ENCODE data around the gene RAB1B. TPM values are rescaled to one million over a fixed set of nuclear protein-coding genes. Genes with fewer than 3 reads are reported as not detected.
A peak's percentile ranks its signal among the peaks of the same experiment; 100 is the strongest.
"Not testable (repeated sequence)": the region's sequence is repeated elsewhere in the genome, so short reads cannot be mapped to it uniquely, and the experiment has no call there.

Gene RAB1B
- total RNA-seq, 1 donor from 2014 or later: 125 TPM

DNA sequence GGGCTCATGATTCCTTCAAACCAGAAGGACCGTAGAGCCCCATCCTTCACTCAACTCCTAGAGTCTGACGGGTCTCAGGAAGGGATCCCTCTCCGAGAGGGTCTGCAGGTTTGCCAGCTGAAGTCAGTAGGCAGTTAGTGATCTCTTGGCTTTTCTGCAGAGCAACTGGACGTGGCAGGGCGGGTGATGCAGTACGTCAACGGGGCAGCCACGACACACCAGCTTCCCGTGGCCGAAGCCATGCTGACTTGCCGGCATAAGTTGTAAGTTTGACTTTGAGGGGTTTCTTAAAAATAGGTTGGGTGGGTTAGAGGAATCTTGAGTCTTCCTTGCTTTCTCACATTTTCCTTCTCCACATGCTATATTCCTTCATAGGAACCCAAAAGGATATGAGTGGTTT, 33.3 kb upstream of the RAB1B start:
- peak; percentile 49 for DNase-seq (ENCODE audit: missing footprints)
- intact Hi-C loops (cut with DNase I): no loop called here
- ATAC-seq: no peak

- ATAC-seq: no peak
- DNase-seq (ENCODE audit: missing footprints): peak; percentile 9
- intact Hi-C loops (cut with DNase I): no loop called here
Measured at GRCh38 chr11:66237867-66238266, 30.6 kb upstream of the RAB1B start.

GRCh38 chr11:66238786-66239413, 29.5 kb upstream of the RAB1B start:
- DNase-seq (ENCODE audit: missing footprints): peak; percentile 3
- no peak for ATAC-seq
- intact Hi-C loops (cut with DNase I): no loop called here

DNA sequence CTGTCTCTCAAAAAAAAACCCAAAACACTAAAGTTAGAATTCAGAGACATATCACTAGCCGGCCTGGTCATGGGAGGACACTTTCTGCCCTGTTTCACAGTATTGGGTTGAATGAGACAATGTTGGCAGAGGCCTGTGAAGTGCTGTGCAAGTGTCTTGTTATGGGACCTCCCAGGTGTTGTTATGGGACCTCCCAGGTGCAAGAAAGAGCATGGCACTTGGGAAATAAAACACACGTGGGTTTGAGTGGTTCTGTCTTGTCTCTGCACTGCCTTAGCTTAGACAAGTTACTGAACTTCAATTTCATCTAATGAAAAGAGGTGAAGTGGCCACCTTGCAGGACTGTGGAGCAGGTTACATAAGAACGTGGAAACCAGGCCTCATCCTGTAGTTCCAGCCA, 28.9 kb upstream of the RAB1B start:
- ATAC-seq (no peak), DNase-seq (ENCODE audit: missing footprints) (no peak)
- intact Hi-C loops (cut with DNase I): no loop called here

DNA sequence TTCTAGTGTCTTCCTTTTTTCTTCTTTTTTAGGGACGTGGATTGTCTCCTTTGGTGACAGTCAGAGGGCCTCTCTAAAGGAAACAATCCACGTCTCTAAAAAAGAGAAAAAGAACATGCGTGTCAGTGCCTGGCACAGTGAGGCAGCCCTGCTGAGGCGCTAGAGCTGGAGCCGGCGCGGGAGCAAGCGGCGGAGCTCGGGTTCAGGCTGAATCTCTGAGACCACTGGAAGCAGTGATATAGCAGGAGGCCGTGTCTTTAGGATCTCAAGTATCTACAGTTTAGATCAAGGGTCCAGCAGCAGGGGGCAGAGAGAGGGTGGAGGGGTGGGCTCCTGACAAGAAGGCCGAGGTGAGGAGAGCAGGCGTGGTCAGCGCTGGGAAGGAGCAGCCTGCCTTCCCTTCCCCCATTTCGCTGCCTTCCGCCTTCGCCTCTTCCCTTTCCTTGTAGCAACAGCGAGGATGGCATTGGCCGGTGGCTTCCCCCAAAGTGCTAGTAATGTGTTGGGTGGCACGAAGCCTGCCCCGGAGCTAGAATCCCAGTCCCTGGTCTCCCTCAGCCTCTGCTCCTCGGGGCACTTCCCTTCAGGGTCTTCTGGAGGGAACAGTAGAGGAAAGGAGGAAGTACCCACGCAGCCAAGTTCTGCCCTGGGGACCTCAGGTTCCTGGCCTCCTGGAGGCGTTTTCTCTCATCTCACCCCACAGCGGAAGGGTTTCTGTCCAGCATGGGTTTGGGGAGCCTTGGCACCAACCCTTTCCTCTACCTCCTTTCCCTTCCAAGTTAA, 28.2 kb upstream of the RAB1B start:
- ATAC-seq: no peak
- intact Hi-C loops (cut with DNase I): no loop called here
- peak; percentile 30 for DNase-seq (ENCODE audit: missing footprints)

- intact Hi-C loops (cut with DNase I): no loop called here
- no peak for ATAC-seq
Measured at GRCh38 chr11:66240781-66241136, 27.7 kb upstream of the RAB1B start.

DNA sequence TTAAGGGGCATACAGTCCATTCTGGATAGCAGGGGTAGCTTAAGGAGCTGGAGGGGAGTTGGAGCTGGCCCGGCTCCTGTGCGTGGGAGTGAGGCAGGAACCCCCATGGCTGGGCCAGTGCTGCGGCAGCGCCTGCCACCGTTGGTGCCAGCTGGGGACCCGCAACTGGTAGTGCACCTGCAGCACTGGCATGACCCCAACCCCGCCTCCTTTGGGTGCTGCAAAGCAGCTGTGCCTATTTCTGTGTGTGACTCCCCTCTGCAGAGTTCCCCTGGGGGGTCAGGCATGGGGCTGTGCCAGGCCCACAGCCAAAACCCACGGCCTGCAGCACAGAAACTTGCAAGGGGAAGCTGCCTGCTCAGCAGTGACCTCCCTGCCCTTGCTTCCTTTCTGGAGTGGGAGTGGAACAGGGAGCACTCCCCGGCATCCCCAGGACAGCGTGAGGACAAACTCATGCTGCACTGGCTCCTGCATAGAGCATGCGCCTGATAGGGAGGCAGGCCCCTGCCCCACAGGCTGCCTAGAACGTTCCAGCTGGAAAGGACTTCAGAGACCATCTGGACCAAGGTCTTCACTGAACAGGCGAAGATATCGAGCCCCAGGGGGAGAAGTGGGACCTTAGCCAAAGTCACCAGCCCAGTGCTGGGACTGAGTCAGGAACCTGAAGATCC, 26.2 kb upstream of the RAB1B start:
- intact Hi-C loops (cut with DNase I): no loop called here
- peak; percentile 62 for DNase-seq (ENCODE audit: missing footprints)

More at GRCh38 chr11:66240781-66241136, 27.7 kb upstream of the RAB1B start:
- DNase-seq (ENCODE audit: missing footprints): peak; percentile 39

DNA sequence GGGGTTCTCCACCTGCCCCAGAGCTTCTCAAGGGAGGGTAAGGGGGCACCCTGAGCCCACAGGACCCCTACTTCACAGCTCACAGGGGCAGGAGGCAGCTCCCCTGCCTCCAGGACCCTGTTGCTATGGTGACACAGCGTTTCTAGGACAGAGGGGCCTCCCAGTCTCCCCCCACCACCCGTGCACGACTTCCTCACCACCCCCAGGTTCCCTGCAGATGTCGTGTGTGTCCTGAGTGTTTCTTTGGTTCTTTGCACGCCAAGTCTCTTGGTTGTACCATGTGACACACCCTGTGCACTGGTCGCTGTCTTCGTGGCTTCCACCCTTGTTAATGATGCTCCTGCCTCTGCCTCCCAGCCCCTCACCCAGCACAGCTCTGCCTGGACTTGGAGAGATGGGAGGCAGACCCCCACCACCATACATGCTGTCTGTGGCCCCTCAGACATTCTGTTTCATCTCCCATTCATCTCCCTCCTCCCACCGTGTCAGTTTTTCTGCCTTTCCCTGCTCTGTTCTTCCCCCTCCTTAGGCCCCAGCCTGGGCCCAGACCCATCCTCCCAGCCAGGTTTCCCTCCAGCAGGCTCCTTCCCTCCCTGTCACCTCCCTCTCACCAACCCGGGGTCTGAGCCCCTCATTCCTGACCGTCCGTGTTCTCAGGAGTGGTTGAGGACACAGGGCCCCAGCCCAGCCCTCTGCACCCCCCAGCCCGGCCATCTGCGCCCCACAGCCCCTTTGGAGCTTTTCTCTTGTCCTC, 24.5 kb upstream of the RAB1B start:
- ATAC-seq (no peak), DNase-seq (ENCODE audit: missing footprints) (no peak)
- intact Hi-C loops (cut with DNase I): no loop called here

More for the DNA sequence above, 26.2 kb upstream of the RAB1B start:
- ATAC-seq: peak; percentile 68

DNA sequence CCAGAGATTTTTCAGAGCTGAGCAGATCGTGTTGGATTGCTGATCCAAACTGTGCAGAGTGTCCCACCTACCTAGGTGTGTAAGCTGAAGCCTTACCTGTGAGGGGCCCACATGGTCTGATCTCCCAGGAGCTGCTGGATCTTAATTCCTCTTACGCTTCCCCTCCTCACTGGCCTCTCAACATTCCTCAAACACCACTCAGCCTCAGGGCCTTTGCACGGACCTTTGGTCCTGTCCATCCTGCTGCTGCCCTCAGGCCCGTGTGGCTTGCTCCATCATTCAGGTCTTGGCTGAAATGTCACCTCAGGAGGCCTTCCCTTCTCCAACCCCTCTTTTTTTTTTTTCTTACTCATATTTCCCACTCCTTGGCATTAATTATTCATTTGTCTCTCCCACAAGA, 21.1 kb upstream of the RAB1B start:
- ATAC-seq (no peak), DNase-seq (ENCODE audit: missing footprints) (no peak)
- intact Hi-C loops (cut with DNase I): no loop called here

GRCh38 chr11:66247801-66248200, 20.6 kb upstream of the RAB1B start:
- ATAC-seq (no peak), DNase-seq (ENCODE audit: missing footprints) (no peak)
- intact Hi-C loops (cut with DNase I): no loop called here

DNA sequence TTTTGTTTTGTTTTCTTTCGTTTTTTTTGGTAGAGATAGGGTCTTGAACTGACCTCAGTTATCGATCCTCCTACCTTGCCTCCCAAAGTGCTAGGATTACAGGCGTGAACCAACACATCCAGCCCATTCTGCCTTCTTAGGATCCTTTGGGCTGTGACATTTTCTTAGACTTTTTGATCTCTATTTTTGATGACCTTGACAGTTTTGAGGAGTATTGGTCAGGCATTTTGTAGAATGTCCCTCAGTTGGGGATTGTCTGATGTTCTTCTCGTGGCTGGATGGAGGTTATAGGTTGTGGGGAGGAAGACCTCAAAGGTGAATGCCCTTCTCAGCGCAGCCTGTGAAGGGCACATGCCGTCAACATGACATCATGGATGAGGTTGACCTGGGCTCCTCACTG, 19.5 kb upstream of the RAB1B start:
- DNase-seq (ENCODE audit: missing footprints) (no peak), ATAC-seq (no peak)

GRCh38 chr11:66251809-66252208, 16.6 kb upstream of the RAB1B start:
- DNase-seq (ENCODE audit: missing footprints) (no peak), ATAC-seq (no peak)
- intact Hi-C loops (cut with DNase I): no loop called here

More for the DNA sequence above, 19.5 kb upstream of the RAB1B start:
- intact Hi-C loops (cut with DNase I): no loop called here

DNA sequence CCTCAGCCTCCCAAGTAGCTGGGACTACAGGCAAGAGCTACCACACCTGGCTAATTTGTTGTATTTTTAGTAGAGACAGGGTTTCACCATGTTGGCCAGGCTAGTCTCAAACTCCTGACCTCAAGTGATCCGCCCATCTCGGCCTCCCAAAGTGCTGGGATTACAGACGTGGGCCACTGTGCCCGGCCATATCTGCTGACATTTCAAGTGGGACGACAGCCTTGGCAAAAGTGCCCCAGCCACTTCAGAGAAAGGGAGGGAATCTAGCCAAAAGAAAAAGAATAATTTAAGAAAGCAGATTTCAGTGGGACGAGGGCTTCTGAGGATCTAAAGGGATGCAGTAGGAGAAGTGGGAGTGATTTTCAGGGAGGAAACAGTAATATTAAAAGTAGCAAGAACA, 15.4 kb upstream of the RAB1B start:
- ATAC-seq; intact Hi-C loops (cut with DNase I); DNase-seq (ENCODE audit: missing footprints): not testable (repeated sequence)

GRCh38 chr11:66258473-66258893, 10.0 kb upstream of the RAB1B start:
- DNase-seq (ENCODE audit: missing footprints) (no peak), ATAC-seq (peak; percentile 1)
- intact Hi-C loops (cut with DNase I): loop anchor here (1.0 kb wide), 1 partner anchor 36 kb away; no protein-coding TSS in a partner anchor

GRCh38 chr11:66259225-66259624, 9.2 kb upstream of the RAB1B start:
- intact Hi-C loops (cut with DNase I): no loop called here
- ATAC-seq (no peak), DNase-seq (ENCODE audit: missing footprints) (no peak)

DNA sequence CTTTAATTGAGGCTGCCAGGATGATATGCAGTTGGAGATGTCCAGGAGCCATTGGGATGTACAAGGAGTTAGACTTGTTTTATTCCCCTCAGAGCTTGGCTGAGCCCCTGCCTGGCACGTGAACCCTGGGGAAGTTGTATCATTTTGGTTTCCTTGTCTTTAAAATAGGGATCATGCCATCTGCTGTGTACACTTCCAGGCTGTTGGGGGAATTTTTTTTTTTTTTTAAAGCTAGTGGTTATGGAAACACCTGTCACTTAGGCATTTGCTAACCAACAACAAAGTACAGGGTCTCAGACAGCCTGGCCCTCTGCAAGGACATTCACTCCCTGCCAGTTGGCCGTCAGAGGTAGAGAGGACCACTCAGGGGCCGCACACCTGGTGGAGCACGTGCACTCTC, 8.5 kb upstream of the RAB1B start:
- DNase-seq (ENCODE audit: missing footprints) (no peak), ATAC-seq (no peak)
- intact Hi-C loops (cut with DNase I): no loop called here

DNA sequence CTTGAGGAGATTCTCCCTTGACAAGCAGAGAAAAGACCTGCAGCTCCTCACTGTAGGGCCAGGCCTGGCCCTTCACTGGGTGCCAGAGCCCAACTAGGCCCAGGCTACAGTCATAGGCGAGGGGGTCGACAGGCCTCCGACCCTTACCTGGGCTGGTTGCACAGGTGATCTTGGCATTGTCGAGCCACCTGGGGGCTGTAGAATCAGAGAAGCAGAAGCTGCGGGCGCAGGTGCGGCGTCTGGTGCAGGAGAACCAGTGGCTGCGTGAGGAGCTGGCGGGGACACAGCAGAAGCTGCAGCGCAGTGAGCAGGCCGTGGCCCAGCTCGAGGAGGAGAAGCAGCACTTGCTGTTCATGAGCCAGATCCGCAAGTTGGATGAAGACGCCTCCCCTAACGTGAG, 6.9 kb upstream of the RAB1B start:
- no peak for DNase-seq (ENCODE audit: missing footprints)
- intact Hi-C loops (cut with DNase I): no loop called here
- no peak for ATAC-seq

DNA sequence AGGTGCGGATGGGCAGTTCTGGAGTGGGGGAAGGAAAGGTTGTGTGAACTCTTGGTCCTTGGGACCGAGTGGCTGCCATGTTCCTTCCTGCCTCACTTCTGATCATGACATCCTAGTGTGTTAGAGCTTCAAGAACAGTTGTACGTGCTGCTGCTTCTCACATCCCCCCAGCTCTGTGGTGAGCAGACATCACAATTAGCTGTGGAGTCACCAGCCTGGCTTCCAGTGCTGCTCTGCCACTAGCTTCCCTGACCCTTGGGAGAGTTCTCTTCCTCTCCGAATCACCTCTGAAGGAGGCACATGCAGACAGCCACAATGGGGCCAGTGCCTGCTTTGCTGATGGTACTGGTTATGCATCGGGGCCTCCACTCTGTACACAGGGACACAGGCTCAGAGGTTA, 6.2 kb upstream of the RAB1B start:
- DNase-seq (ENCODE audit: missing footprints) (no peak), ATAC-seq (no peak)
- intact Hi-C loops (cut with DNase I): no loop called here

GRCh38 chr11:66262696-66263095, 5.7 kb upstream of the RAB1B start:
- intact Hi-C loops (cut with DNase I): no loop called here
- DNase-seq (ENCODE audit: missing footprints) (no peak), ATAC-seq (no peak)

Measured in Right ventricle myocardium inferior (tissue), 1 donor.